CD1c-positive myeloid dendritic cell (primary cell): ENCODE measurements around the gene CCDC30.
"Not testable (repeated sequence)": the region's sequence is repeated elsewhere in the genome, so short reads cannot be mapped to it uniquely, and the experiment has no call there.

Source experiments
- DNase-seq: peaks from one replicate; pipeline ENCODE4 v3.0.0-alpha.2; 2016; ENCODE audit errors: extremely low spot score

Gene CCDC30

DNA sequence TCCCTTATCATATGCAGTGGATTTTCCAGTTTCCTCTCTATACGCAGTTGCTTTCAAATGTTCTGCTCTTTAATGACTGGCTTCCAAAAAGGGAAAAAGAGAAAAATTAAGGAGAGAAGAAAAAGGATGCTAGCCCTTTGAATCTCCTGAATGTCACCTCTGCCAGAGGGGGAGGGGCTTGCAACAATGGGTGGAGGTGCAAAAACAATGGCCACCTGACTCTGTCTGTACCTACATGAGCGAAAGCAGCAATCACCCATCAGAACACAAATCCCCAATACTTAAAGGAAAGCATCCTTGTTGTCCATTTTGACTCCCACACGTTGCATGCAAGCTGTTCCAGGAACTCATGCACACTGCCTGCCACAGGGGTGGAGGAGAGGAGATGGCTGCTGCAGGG is 61.2 kb downstream of the CCDC30 start:
- DNase-seq, result no peak

DNA sequence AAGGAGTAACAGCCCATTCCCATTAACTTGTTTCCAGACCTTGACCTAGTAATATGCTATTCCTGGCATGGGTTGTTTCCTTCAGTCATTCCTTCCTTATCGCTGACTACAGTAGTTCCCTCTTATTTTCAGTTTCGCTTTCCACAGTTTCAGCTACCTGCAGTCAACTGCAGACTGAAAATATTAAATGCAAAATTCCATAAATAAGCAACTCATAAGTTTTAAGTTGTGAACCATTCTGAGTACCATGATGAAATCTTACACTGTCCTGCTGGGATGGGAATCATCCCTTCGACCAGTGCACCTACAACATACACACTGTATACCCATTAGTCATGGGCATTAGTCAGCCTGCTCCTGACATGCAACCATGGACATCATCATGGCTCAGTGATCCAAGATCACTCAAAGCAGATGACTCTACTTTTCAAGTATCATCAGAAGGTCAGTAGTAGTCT is 66.7 kb downstream of the CCDC30 start:
- DNase-seq, result peak; percentile 23

DNA sequence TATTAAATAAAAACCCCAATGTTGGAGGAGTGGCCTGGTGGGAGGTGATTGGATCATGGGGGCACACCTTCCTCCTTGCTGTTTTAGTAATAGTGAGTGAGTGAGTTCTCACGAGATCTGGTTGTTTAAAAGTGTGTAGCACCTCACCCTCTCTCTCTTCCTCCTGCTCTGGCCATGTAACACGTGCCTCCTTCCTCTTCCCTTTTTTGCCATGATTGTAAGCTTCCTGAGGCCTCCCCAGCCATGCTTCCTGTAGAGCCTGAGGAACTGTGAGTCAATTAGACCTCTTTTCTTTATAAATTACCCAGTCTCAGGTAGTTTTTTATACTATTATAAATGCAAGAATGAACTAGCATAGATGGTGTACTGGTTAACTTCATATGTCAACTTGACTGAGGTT is 68.0 kb downstream of the CCDC30 start:
- no peak for DNase-seq

DNA sequence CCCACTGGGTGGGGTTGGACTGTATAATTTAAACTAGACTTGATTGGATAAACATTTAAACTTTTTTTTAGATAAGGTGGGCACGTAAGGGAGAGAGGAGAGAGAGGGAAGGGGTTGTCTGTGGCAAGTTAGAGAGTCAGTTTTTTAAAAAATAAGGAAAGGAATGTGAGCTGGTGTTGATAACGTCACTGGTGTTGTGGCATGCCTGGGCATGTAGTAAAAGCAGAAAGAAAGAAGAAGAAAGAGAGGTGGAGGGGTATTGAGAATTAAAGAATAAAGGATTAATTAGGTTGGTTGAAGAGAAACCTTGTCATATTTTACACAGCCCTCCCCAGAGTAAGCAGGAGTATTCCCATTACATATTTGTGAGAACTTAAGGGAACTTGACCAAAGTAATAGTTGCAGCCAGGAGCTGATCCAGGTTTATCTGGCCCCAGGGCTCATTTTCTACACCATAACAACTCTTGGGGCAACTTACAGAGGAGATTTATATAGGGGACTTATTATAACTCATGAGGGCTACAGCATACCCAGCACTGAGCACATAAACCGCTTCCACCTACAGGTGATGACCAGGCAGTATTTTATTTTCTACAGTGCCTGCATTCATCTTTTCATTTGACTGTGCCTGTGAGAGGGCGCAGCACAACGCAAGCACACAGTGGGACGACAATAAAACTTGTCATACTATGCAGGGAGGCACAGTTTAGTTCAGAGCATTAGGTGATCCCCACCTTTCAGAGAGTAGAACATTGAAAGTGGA is 70.2 kb downstream of the CCDC30 start:
- DNase-seq, result no peak

DNA sequence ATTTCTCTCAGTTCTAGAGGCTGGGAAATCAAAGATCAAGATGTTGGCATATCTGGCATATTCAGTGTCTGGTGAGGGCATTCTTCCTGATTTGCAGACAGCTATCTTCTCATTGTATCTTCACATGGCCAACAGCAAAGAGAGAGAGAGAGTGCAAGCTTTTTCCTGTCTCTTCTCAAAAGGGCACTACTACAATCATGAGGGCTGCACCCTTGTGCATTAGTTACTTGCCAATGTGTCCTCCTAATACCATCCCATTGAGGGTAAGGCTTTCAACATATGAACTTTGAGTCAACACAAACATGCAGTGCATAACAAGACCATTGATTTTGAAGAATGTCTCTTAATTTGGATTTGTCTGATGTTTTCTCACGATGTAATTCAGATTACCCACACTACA is 78.0 kb downstream of the CCDC30 start:
- DNase-seq, result no peak

DNA sequence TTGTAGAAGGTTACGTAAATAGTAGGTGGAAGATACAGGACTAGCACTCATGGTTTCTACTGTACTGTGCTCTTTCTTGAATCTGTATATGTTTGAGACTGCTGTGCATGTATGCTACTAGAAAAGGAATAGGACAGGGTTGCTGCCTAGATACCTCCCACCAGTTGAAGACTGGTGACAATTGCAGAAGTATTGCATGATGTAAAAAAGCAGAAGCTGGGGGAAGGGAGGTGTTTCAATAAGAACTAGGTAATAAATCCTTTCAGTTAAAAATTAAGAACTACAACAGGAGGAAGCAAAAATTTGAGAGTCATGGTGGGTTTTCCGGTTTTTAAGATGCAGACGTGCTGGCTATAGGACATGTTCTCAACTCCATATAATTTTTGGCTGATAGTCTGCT is 88.1 kb downstream of the CCDC30 start:
- DNase-seq, result peak; percentile 74

DNA sequence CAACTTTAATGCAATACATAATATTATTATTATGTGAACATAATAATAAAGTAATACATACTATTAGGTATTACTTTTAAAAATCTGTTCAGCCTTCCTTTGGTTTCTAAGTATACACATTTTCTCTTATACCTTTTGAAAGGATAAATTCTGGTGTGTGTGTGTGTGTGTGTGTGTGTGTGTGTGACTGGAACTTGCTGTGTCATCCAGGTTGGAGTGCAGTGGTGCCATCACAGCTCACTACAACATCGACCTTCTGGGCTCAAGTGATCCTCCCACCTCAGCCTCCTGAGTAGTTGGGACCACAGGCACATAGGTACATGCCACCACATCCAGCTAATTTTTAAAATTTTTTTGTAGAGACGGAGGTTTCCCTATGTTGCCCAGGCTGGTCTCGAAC is 88.5 kb downstream of the CCDC30 start:
- DNase-seq, result no peak

DNA sequence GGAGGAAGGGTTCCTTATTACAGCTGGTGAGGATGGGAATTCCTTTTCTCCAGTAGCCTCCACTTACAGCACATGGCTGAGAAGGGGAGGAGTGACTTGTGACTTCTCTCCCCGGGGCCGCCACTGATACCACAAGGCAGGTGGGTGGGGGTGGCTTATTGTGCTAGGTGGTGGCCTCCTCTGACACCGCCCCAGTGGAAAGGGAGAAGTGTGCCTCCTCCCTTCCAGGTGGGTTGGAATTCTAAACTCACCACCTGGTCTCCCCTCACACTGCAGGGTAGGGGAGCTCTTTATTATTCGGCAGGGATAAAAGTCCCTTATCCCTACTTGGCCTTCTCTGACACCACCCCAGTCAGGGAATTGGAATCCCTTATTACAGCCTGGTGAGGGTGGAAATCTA is 89.5 kb downstream of the CCDC30 start:
- DNase-seq, result no peak

DNA sequence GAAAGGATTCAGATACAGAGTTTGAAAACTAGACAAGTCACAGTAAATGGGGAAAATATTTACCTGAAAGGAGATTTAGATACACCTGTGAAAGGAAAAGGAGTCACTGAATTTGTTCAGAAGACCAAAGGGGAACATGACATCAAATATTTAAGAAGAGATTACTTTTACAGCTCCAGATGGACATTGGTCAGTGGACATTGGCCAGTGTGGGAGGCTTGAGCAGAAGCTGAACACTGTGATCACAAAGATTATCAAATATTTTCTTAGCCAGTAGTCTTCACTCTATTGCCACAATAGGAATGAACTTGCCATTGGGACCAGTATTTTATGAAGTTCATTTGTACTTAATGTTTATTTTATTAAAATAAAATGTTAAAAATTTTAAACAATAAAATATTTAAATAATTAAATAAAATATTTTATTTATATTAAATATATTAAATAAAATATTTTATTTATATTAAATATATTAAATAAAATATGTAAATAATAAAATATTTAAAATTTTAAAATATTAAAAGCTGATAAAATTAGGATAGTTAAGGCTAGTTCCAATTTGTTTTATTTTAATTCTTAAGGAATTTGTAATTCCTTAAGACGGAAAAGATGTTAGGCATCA is 94.3 kb downstream of the CCDC30 start:
- no peak for DNase-seq

DNA sequence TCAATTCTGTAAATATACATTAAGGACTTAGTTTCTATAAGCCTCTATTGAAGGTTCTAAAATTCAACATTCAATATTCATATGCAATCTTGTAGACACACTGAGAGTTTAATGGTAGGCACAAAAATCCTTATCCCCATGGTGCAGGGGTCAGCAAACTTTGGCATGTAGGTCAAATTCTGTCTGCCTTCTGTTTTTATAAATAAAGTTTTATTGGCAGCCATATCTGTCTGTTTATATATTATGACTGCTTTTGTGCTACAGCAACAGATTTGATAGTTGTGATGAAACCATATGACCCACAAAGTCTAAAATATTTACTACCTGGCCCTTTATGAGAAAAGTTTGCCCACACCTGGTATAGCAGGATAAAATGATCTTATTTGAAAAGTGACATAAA is 104.0 kb downstream of the CCDC30 start:
- no peak for DNase-seq

DNA sequence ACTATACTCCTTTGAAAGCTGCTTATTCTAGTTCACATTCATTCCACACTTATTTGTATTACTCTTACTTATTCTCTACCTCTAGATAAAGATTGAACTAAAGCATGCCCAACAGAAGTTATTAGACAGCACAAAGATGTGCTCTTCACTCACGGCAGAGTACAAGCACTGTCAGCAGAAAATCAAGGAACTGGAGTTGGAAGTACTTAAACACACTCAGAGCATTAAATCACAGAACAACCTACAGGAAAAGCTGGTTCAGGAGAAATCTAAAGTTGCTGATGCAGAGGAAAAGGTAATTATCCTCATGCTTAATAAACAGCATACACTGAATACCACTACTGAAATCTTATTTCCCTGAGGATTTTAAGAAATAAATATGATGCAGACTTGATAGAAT is 113.8 kb downstream of the CCDC30 start:
- DNase-seq, result no peak

DNA sequence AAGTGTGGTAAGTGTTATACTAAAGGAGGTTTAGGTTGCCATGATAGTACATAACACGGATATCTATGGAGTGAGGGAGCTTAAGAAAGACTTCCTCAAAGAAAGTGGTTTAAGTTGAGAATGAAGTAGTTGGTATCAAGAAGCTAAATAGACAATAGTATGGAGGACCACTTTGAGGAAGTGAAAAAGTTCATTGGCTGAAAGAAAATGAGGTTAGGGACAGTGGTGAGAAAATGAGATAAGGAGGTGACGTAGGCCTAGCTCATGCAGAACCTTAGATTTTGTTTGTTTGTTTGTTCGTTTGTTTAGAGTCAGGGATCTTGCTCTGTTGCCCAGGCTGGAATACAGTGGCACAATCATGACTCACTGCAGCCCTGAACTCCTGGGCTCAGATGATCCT is 122.9 kb downstream of the CCDC30 start:
- DNase-seq, result peak; percentile 7

DNA sequence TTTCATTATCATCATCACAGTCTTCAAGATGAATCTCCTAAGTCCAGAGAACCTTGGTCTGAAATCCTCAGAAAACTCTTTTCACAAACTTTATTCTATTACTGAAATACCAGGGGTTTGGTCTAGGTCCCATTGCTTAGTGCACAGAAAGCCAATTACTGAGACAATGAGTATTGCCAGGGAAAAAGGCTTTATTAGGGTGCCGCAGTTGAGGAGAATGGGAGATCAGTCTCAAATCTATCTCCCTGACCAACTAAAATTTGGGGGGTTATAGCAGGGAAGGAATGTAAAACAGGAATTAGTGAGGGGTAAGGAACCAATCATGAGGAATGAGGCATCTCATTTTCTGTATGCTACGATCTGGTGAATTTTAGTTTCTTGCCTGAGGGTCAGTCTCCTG is 124.7 kb downstream of the CCDC30 start:
- DNase-seq, result no peak

DNA sequence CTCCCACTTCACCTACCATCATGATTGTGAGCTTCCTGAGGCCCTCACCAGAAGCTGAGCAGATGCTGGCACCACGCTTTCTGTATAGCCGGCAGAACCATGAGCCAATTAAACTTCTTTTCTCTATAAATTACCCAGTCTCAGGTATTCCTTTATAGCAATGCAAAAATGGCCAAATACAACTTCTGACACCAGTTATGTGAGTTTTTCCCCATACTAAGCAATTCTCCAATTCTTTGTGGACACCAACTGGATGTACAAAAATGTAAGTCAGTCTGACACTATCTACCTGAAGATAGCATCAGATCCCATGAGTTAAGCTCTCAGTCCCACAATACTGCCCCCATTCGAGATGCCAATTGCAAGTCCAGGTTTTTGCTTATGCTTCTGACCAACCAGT is 129.7 kb downstream of the CCDC30 start:
- DNase-seq, result no peak

DNA sequence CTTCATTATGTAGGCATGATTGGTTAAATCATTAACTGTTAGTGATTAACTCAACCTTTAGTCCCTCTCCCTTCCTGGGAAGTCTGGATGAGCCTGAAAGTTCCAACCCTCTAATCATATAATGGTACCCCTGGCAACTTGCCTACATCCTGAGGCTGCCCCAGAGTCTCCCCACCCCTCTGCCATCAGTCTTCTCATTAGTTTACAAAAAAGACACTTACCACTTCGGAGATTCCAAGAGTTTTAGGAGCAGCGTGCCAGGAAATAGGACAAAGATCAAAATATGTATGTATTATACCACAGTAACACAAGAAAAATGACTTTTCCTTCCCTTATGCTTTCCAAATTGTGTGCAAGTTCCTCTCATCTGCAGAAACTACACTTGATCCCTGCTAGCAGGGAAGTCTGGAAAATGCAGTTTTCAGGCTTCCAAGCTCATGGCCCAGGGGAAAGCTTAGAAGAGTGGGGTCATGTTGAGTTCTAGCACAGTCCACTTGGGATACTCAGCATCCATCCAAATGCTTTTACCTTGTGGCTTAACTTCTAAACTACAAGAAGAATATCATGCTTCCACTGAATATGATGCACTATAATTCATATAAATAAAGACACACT is 130.5 kb downstream of the CCDC30 start:
- no peak for DNase-seq

DNA sequence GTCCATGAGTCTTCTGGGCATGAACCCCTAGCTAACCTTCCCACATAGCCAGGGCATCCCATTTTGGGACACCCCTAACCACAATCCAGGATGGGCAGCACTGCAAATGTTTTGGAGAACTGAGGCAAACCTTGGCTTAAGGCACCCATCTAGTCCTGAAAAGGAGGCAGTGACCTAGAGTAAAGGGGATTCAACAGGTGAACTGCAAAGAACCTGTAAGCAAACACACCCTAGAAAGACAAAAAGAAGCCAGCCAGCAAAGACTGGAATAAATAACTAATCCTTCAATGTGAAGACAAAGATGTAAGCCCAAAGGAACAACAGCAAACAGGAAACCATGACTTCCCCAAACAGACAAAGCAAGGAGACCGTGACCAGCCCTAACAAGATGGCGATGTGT is 138.4 kb downstream of the CCDC30 start:
- no peak for DNase-seq

DNA sequence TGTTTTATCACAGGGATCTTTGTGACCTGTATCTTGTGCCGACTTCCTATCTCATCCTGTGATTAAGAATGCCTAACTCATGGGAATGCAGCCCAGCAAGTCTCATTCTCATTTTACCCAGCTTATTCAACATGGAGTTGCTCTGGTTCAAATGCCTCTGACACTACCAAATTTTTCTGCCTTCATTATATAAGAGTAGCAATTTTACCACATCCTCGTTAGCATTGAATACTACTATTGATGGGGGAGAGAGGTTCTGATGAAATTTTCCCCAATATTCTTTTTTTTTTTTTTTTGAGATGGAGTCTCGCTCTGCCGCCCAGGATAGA is 150.7 kb downstream of the CCDC30 start:
- DNase-seq, result no peak

DNA sequence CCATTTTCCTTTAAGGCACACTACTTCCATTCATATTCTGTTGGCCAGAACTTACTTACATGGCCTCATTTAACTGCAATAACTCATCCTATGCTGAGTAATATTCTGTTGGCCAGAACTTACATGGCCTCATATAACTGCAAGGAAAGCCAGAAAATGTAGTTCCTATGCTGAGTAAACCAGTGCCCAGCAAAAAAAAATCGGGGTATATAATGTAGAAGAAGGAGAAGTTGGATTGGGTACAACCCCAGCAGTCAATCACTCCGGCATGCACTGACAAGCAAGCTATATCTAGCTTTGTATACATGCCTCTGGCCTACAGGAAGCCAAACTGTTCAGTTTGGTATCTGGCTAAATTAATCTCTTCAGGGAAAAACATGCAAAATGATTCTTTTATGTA is 155.8 kb downstream of the CCDC30 start:
- DNase-seq, result no peak

DNA sequence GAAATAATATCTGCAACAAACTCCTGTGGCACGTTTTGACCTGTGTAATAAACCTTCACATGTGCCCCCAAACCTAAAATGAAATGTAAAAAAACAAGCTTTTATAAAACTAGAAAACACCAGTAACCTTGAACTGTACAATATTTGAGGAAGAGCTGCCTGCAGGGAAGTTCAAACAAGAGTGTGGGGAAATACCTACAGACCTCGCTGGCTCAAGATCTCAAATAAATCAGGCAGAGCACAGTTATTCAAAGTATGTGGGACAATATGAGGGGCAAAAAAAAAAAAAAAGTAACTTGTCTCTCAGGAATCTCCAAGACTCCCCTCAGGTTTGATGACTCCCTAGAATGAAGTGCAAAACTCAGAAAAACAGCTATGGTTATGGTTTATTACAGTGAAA is 157.2 kb downstream of the CCDC30 start:
- no peak for DNase-seq

DNA sequence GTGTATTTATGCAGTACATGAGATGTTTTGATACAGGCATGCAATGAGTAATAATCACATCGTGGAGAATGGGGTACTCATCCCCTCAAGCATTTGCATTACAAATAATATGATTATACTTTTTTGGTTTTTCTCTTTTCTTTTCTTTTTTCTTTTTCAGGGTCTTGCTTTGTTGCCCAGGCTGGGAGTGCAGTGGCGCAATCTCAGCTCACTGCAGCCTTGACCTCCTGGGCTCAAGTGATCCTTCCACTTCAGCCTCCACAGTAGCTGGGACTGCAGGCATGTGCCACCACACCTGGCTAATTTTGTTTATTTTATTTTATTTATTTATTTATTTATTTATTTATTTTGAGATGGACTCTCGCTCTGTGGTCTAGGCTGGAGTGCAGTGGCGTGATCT is 158.1 kb downstream of the CCDC30 start:
- DNase-seq, result not testable (repeated sequence)

DNA sequence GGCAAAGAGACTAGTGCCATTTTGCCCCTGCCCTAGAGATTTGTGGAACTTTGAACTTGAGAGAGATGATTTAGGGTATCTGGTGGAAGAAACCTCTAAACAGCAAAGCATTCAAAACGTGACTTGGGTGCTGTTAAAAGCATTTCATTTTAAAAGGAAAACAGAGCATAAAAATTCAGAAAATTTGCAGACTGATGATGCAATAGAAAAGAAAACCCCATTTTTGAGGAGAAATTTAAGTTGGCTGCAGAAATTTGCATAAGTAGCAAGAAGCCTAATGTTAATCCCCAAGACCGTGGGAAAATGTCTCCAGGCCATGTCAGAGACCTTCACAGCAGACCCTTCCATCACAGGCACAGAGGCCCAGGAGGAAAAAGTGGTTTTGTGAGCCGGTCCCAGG is 164.1 kb downstream of the CCDC30 start:
- not testable (repeated sequence) for DNase-seq

DNA sequence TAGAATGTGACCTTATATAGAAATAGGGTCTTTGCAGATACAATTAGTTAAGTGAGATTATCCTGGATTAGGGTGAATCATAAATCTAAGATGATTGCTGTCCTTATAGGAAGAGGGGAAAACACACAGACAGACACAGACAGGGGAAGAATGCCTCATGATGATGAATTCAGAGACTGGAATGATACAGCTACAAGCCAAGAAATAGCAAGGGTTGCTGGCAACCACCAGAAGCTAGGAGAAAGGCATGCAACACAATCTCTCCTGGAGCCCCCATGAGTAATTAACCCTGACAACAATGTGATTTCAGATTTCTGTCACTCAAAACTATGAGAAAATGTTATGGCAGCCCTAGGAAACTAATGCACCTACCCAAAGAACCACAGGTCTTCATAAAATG is 176.0 kb downstream of the CCDC30 start:
- DNase-seq, result no peak

DNA sequence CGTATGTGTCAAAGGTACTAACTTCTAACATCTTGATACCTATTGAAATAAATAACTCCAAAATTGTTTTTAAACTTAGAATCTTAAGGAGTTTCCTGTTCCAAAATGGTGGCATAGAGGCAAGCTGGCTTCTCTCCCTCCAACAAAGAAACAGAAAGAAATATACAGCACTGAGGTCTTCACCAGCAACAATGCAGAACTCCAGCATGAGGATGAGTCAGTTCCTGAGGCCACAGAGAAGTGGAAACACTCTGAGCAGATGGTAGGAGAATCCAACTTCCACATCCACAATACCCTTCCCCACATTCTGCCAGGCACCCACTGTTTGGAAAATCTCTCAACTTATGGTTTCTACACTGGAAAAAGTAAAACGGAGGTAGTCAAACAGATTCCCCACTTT is 183.0 kb downstream of the CCDC30 start:
- DNase-seq, result peak; percentile 11
